Keratinocyte (primary cell): ENCODE measurements around the gene SMURF2. TPM values are rescaled to one million over a fixed set of nuclear protein-coding genes. Genes with fewer than 3 reads are reported as not detected.
"Not testable (repeated sequence)": the region's sequence is repeated elsewhere in the genome, so short reads cannot be mapped to it uniquely, and the experiment has no call there.

Source experiments
- DNase-seq: peaks from one replicate; pipeline ENCODE4 v3.0.0-alpha.2; 2011; ENCODE audit warnings: low read depth, missing footprints, low spot score
- FAIRE-seq: peaks from 2 replicates; lab custom pipeline; 2011; peaks lifted over from hg19 to GRCh38; lab: Jason Lieb, UNC
- H2AFZ ChIP-seq: 2 replicates; pipeline ENCODE4 v1.6.0; 2012; ENCODE audit warnings: low read length, control low read depth, inconsistent platforms; ENCODE audit not compliant: control insufficient read depth
- H3K27ac ChIP-seq: 2 replicates; pipeline ENCODE4 v1.5.1; 2011; ENCODE audit warnings: low read length; ENCODE audit not compliant: control insufficient read depth, insufficient read depth
- H3K27me3 ChIP-seq: 3 replicates; pipeline ENCODE4 v1.6.0; 2011; ENCODE audit warnings: low read length; ENCODE audit not compliant: control insufficient read depth, insufficient read depth; ENCODE audit errors: extremely low read depth
- H3K36me3 ChIP-seq, 2 experiments: 2 replicates in 1 of 2; 3 replicates in 1 of 2; pipeline ENCODE4 v1.5.1; 2011; ENCODE audit warnings: low read length in 2 of 2, mild to moderate bottlenecking in 1 of 2; ENCODE audit not compliant: control insufficient read depth in 2 of 2, insufficient read depth in 2 of 2; ENCODE audit errors: extremely low read depth in 1 of 2
- H3K4me1 ChIP-seq: 3 replicates; pipeline ENCODE4 v1.5.1; 2011; ENCODE audit warnings: low read length; ENCODE audit not compliant: control insufficient read depth, insufficient read depth; ENCODE audit errors: extremely low read depth
- H3K4me2 ChIP-seq: 3 replicates; pipeline ENCODE4 v1.6.0; 2011; ENCODE audit warnings: low read depth, low read length; ENCODE audit not compliant: control insufficient read depth, insufficient read depth; ENCODE audit errors: extremely low read depth
- H3K4me3 ChIP-seq, 3 experiments: fragments of 200-600 bp in 1 of 3; sonication (generic) in 1 of 3; 2 replicates in 2 of 3; 3 replicates in 1 of 3; pipeline ENCODE4 v1.5.1; 2011 to 2016; ENCODE audit warnings: low read length in 3 of 3, mild to moderate bottlenecking in 3 of 3, control low read depth in 2 of 3, inconsistent platforms in 1 of 3, low read depth in 1 of 3, mixed read lengths in 1 of 3, mixed run types in 1 of 3, moderate library complexity in 1 of 3; ENCODE audit not compliant: control insufficient read depth in 2 of 3, insufficient read depth in 2 of 3; ENCODE audit errors: extremely low read depth in 1 of 3
- H3K79me2 ChIP-seq: 2 replicates; pipeline ENCODE4 v1.6.0; 2012; ENCODE audit warnings: low read length; ENCODE audit not compliant: control insufficient read depth, insufficient read depth
- H3K9ac ChIP-seq: 3 replicates; pipeline ENCODE4 v1.6.0; 2011; ENCODE audit warnings: low read length; ENCODE audit not compliant: control insufficient read depth, insufficient read depth; ENCODE audit errors: extremely low read depth
- H3K9me1 ChIP-seq: 3 replicates; pipeline ENCODE4 v1.6.0; 2011; ENCODE audit warnings: low read length; ENCODE audit not compliant: control insufficient read depth, insufficient read depth; ENCODE audit errors: extremely low read depth
- H3K9me3 ChIP-seq: 2 replicates; pipeline ENCODE4 v1.5.1; 2012; ENCODE audit warnings: low read depth, low read length; ENCODE audit not compliant: control insufficient read depth
- H4K20me1 ChIP-seq: 3 replicates; pipeline ENCODE4 v1.6.0; 2011; ENCODE audit warnings: low read length; ENCODE audit not compliant: control insufficient read depth, insufficient read depth; ENCODE audit errors: extremely low read depth
- CTCF ChIP-seq, 3 experiments: IDR thresholded peaks in 1 of 3; conservative IDR thresholded peaks in 1 of 3; optimal IDR thresholded peaks in 1 of 3; 2 replicates in 2 of 3; 3 replicates in 1 of 3; pipeline versions ENCODE3 to v1.5.1; 2011; ENCODE audit warnings: low read length in 3 of 3, mild to moderate bottlenecking in 3 of 3, moderate library complexity in 2 of 3, control low read depth in 1 of 3, inconsistent platforms in 1 of 3; ENCODE audit not compliant: insufficient read depth in 2 of 3; ENCODE audit errors: extremely low read depth in 1 of 3
- EZH2 ChIP-seq: IDR thresholded peaks from one replicate; pipeline ENCODE4 v1.6.1; 2012; ENCODE audit warnings: inconsistent platforms, mild to moderate bottlenecking, low read length, moderate library complexity
- dilution Hi-C: fragments of 300-500 bp; cut with MboI; formaldehyde crosslinking; loops from one replicate; pipeline ENCODE4 v1.7.0; 2020; ENCODE audit warnings: low sequenced_read_pairs; ENCODE audit not compliant: extremely low pct_ligation_motif_present
- polyA plus RNA-seq, 5 experiments: library from polyadenylated mRNA; depleted of rRNA in 3 of 5; stranded (reverse) in 3 of 5; stranded (forward) in 1 of 5; unstranded in 1 of 5; fragments of >200 nt; gene quantifications; 1 replicate in 1 of 5; 2 replicates in 3 of 5; 3 replicates in 1 of 5; pipeline versions ENCODE4 v1.2.1 to v1.2.3, GENCODE V29; 2011 to 2012; ENCODE audit warnings: missing spikeins in 2 of 5, low read depth in 1 of 5, low replicate concordance in 1 of 5

SMURF2 gene
- polyA plus RNA-seq, 1 donor (not counting 4 experiments of a cell fraction or from before 2014, with no cell fraction given): 128 TPM

- no peaks in the 10 kb centered on the region for H3K9me1 ChIP-seq
- peak overlapping the region; percentile 52 for H3K9ac ChIP-seq
- H2AFZ ChIP-seq: no peak overlapping the region
- dilution Hi-C loops: no loop called here
- H3K27ac ChIP-seq: peak overlapping the region; percentile 71
- H4K20me1 ChIP-seq: no peaks in the 10 kb centered on the region
- H3K4me2 ChIP-seq: peak overlapping the region; percentile 83
- no peaks in the 10 kb centered on the region for H3K9me3 ChIP-seq
- TF ChIP-seq CTCF (optimal IDR thresholded peaks at IDR 0.05 in 1 of 3, IDR thresholded peaks at IDR 0.05 in 1 of 3, conservative IDR thresholded peaks at IDR 0.05 in 1 of 3; ENCODE audit: extremely low read depth in 1 of 3, insufficient read depth in 2 of 3, low read length in 3 of 3) (no peak), EZH2 (no peak)
- H3K4me1 ChIP-seq: peaks cover 34% of the 10 kb centered on the region
- no peaks in the 10 kb centered on the region for H3K79me2 ChIP-seq
- FAIRE-seq: peak; percentile 98
- H3K4me3 ChIP-seq: peak overlapping the region; percentile 21 to 40 (median 27)
- DNase-seq: no peak
- H3K27me3 ChIP-seq: no peaks in the 10 kb centered on the region
- no peaks in the 10 kb centered on the region for H3K36me3 ChIP-seq
These were observed 17.7 kb upstream of the SMURF2 start for GRCh38 chr17:64679710-64680216.

GRCh38 chr17:64676763-64677162, 14.7 kb upstream of the SMURF2 start:
- H3K36me3 ChIP-seq: no peaks in the 10 kb centered on the region
- H3K9me3 ChIP-seq: no peaks in the 10 kb centered on the region
- no peak for TF ChIP-seq CTCF (optimal IDR thresholded peaks at IDR 0.05 in 1 of 3, IDR thresholded peaks at IDR 0.05 in 1 of 3, conservative IDR thresholded peaks at IDR 0.05 in 1 of 3; ENCODE audit: extremely low read depth in 1 of 3, insufficient read depth in 2 of 3, low read length in 3 of 3)
- TF ChIP-seq EZH2: no peak
- no peaks in the 10 kb centered on the region for H3K27me3 ChIP-seq
- H3K79me2 ChIP-seq: no peaks in the 10 kb centered on the region
- no peak overlapping the region for H3K9ac ChIP-seq
- no peak overlapping the region for H3K4me2 ChIP-seq
- H3K4me1 ChIP-seq: peaks cover 27% of the 10 kb centered on the region
- no peak overlapping the region for H2AFZ ChIP-seq
- H3K27ac ChIP-seq: no peak overlapping the region
- DNase-seq (no peak), FAIRE-seq (no peak)
- no peaks in the 10 kb centered on the region for H4K20me1 ChIP-seq
- dilution Hi-C loops: no loop called here
- no peak overlapping the region for H3K4me3 ChIP-seq
- H3K9me1 ChIP-seq: no peaks in the 10 kb centered on the region

- H3K4me1 ChIP-seq: peaks cover 15% of the 10 kb centered on the region
- dilution Hi-C loops, FAIRE-seq, H3K79me2 ChIP-seq, H3K4me3 ChIP-seq, H4K20me1 ChIP-seq, H3K4me2 ChIP-seq, H3K9me3 ChIP-seq, H3K9me1 ChIP-seq, H3K9ac ChIP-seq, H3K27me3 ChIP-seq, DNase-seq, H3K36me3 ChIP-seq: not testable (repeated sequence)
- peak overlapping the region; percentile 46 for H2AFZ ChIP-seq
- H3K27ac ChIP-seq: peak overlapping the region; percentile 36
These were observed 8.9 kb upstream of the SMURF2 start for GRCh38 chr17:64670843-64671590.
